OCI-M1 (cell line): ENCODE results near the gene SERINC3.

ENCODE experiments used
- DNase-seq: peaks from one replicate; lab custom pipeline; 2025; lab: John Stamatoyannopoulos, UW

Gene SERINC3

DNA sequence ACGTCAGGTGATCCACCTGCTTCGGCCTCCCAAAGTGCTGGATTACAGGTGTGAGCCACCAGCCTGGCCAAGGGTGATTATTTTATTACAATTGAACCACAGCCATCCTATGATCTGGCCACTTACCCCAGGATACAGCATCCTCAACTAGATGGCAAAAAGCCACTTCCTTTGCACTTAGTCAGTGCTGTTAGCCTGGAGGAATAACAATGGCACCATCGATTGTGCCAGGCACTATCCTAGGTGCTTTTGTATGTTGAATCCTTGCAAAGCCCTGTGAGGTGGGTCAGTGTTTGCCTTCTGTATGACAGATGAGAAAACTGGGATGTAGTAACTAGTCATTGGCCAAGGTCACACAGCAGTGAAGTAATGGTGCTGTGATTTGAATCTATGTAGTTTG is 57.4 kb downstream of the SERINC3 start:
- no peak for DNase-seq

DNA sequence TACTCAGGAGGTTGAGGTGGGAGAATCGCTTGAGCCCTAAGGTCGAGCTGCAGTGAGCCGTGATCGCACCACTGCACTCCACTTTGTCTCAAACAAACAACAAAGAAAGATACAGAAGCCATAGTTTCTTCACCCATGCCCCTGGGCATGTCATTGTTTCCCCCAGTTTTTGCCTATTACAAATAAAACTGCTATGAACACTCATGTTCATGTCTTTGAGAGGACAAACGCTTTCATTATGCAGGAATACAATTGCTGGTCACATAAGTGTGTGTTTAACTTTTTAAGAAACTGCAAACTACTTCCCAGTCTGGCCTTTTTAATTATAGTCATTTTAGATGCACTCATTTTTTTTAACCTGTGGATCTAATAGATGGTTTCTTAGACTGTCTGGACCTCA is 58.4 kb downstream of the SERINC3 start:
- DNase-seq, result no peak

DNA sequence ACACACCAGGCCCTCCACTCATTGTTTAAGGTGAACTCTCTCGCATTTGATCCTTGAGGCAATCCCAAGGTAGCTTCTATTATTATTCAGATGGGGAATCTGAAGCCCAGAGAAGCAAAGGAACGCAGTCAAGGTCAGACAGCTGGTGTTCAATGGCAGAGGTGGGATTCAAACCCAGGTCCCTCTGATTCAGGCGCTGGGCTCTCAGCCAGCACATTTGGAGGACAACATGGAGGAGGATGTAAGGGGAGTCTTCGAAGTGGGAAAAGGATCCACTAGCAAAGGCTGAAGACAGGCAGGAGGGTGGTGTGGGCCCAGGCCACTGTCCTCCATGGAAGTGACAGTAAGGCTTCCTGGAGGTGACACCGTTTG is 60.1 kb downstream of the SERINC3 start:
- DNase-seq, result no peak

DNA sequence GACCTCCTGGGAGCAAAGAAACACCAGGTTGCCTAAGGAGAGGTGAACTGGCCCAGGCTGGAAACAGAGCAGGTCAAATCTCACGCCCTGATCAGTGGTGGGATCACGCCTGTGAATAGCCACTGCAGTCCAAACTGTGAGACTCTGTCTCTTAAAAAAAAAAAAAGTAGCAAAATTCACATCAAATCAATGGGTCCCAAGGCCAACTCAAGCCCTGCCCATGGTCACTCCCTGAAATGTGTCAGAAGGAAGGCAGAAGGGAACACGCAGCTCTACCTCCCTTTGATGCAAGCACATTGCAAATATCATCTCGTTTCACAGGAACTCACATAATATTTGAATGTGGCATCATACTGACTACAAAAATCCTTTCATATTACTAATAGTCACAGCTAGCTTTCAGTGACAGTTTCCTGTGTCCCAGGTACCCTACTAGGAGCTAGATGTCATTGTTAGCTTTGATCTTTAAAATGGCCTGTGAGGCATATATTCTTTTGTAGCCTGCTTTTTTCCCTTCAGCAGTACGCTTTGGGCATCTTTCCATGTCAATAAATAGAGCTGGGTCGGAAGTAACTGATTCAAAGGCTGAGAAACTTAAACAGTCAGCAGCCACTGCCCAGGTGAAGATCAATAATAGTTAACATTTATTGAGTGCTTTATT is 60.6 kb downstream of the SERINC3 start:
- no peak for DNase-seq

DNA sequence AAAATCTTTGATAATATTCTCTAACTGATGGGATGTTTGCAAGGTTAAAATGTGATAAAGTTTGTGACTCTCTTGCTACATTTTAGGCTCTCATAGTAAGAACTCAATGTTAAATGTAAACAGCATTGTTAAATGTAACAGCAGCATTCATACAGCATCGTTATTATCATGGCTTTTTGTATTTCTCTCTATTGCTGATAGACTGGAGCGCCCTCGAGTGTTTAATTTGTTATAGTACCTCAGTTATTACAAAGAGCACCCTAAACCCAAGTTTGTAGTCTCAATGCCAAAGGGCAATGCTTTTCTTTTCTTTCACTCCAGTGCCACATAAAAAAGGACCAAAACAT is 61.1 kb downstream of the SERINC3 start:
- DNase-seq, result peak; percentile 75

DNA sequence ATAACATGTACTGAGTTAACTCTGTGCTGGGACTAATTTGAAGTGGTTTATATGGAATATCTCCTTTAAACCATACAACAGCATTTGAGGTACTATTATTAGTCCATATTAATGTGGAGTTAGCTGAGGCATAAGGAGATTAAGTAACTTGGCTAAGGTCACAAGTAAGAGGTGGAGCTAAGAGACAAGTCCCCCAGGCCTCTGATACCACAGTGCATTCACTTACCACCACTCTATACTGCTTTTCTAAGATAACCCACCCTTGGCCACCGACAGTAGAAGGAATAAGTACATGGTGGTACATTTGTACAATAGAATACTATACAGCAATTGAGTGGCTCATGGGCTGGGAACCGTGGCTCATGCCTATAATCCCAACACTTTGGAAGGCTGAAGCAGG is 62.6 kb downstream of the SERINC3 start:
- DNase-seq, result no peak

DNA sequence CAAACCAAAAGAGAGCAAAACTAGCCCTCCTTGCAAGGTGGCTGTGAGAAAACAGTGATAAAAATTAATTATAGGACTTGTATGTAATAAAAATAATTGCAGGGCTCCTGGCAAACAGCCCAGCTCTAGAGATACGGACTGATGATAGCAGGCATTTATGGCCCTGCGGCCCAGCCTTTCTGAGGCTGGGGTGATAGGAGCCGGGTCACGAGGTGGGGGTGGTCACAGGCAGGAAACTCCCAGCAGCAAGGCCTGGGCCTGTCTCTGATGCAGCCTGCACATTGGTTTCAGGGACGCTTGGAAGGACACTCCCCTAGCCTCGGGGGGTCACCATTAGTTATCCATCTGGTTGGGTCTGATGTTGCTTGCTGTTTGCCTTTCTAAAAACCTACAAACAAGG is 64.9 kb downstream of the SERINC3 start:
- DNase-seq, result peak; percentile 33

DNA sequence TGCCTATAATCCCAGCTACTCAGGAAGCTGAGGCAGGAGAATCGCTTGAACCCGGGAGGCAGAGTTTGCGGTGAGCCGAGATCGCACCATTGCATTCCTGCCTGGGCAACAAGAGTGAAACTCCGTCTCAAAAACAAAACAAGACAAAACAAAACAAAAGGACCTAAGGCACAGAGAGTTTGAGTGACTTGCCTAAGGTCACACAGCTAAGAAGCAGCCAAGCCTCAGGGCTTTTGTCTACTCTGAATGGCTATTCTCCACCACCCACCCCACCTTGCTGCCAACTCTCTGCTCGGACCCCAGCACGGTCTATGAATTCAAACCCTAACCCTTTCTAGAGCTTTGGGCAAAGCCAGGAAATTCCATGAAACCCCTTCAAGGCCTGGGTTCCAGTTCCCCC is 65.3 kb downstream of the SERINC3 start:
- no peak for DNase-seq

DNA sequence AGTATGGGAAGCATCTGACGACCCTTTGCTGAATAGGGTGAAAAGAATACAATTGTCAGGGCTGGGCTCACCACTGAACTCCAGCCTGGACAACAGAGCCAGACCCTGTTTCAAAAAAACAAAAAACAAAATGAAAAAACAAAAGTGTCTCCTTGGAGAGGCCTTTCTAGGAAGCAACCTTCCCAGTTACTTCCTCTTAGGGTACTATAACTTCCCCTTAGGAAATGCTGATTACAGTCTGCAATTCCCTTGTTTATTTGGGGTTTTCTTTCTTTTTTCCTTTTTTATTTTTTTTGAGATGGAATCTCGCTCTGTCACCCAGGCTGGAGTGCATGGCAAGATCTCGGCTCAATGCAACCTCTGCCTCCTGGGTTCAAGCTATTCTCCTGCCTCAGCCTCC is 66.7 kb downstream of the SERINC3 start:
- no peak for DNase-seq

DNA sequence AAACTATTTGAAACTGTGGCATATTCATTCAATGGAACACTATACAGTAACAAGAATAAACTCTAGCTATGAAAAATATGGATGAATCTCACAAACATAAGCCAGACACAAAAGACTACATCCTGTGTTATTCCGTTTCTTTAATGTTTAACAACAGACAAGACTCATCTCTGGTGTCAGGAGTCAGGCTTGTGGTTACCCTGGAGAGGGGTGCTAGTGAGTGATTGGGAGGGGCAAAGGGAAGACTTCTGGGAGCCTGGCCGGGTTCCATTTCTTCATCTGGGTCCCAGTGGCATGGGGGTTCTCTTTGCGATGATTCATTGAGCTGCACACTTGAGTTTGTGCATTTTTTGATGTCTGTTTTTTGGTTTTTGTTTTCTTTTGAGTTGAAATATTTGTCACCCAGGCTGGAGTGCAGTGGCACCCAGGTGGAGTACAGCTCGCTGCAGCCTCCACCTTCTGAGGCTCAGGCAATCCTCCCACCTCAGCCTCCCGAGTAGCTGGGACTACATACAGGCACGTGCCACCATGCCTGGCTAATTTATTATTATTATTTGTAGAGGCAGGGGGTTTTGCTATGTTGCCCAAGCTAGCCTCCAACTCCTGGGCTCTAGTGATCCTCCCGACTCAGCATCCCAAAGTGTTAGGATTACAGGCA is 67.4 kb downstream of the SERINC3 start:
- DNase-seq, result no peak

DNA sequence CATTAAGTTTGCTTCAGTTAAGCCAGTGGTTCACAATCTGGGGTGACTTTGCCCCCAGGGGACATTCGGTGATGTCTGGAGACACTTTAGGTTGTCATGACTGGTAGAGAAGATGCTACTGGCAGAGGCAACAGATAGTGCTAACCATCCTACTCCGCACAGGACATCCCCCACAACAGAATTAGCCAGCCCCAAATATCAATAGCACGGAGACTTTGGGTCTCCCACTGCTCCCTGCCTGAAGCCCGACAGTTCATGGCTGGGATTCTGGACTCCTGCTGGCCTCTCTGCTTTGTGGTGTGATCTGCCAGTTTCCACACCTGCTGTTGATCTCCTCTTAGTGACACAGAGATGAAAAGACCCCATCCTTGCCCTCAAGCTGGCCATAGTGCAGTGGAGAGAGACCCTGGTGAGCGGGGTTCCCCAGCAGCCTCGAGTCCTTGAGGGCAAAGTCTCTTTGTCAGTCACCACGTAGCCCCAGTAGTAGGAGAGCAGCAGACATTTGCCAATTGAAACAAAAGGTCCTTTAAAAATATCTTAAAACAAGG is 70.9 kb downstream of the SERINC3 start:
- DNase-seq, result no peak

DNA sequence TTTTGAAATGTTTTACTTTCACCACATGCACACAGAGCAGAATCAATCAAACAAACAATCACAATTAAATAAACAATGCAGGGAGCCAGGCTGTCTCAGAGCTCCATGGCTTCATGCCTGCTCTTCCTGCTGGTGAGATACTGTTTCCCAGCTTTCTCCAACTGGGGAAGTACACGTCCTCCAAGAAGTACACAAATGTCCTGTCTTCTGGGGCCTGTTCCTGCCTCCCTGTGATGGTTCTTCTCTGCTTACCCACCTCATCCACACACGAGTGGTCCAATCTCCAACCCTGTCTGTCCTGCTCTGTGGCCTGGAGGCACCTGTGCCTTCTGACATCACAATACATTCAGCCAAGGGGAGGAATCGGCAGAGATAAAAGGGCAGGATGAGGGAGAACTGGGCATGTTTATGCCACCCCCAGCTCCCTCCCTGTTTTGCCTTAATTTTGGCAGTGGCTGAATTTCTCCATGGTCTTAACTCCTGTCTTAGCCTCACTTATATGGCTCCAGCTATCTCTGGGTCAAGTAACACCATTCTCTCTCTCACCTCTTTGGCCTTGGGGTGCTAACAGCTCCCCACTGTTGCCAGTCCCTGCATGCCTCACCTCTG is 71.5 kb downstream of the SERINC3 start:
- no peak for DNase-seq

DNA sequence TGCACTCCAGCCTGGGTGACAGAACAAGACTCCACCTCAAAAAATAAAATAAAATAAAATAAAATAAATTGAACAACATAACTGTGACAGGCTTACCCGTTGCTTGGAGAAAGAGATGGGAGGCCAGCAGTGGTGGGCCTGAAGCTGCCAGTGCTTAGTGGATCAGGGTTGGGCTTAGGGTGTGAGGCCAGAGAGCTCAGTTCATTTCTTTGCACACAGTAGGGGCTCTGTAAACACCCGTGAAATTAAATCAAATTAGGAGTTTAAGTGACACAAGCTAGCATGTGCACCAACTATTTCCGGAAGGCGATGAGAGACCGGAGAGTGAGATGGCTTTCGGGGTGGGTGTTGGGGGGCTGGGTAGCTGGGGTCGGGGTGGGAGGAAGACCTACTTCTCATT is 72.0 kb downstream of the SERINC3 start:
- DNase-seq, result no peak

DNA sequence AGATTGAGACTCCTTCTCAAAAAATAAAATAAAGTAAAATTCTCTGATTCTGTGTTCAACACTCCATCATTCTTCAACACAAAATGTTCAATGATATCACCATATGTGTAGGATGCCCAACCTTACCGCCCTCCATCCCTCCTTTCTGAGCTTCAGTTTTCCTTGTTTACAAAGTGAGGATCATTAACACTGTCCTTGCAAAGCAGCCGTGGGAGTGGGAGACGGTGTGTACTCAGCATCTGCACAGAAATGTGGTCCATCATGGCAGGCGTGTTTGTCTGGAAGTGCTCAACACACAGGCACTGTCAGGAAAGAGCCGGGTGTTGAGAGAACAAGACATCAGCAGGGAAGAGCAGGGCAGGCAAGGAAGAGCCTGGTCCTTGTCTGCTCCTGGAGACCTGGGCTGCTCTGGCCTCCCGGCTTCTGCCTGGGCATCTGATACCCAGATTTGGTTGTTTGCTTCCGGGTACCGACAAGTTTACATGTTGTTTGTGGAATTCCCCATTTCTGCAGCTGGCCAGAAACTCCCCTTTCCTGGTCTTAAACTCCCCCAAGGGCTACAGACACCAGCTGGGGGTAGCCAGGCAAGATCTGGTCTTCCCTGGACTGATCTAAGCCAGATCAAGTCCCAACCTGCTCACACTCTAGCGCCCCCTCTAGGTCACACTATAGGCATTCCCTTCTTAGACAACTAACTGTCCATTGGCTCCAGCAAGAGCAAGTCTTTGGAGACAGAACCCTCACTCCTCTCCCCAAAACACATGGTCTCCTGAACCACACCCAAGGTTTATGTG is 72.9 kb downstream of the SERINC3 start:
- peak; percentile 66 for DNase-seq

DNA sequence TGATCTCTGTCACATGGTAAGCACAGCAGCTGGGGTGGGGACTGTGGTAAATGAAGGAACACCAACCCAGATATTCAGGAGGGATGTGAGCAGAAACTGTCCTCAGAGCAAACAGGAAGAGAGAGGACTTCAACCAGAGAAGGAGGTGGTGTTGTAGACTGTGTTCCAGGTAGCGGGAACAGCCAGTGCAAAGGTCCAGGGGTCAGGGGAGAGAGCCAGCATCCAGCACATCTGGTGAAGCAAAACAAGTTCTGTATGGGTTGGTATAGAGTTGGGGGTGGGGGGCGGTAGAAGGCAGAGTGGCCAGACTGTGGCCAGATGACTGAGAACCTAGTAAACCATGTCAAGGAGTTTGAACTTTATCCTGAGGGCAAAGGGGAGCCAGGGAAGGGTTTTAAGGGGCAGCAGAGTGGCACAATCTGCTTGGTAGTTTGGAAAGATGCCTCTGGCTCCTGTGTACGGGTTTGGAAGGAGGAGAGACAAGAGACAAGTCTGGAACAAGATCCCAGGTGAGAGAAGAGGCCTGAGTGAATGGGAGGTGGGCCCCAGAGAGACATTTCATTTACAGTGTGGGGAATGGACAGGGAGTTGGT is 73.9 kb downstream of the SERINC3 start:
- DNase-seq, result no peak
